Urinary bladder (tissue), 2 donors: ENCODE data around the gene ST3GAL4. TPM values are rescaled to one million over a fixed set of nuclear protein-coding genes. Genes with fewer than 3 reads are reported as not detected.

Experiments
- polyA plus RNA-seq: library from polyadenylated mRNA; stranded (reverse); fragments of 200-250 nt; gene quantifications from one replicate; pipeline ENCODE4 v1.2.3, GENCODE V29; 2013
- small RNA-seq: library from RNA; depleted of rRNA; stranded (forward); fragments of <200 nt; gene quantifications from one replicate; pipeline ENCODE3, GENCODE V24; 2014
- total RNA-seq: library from RNA; depleted of rRNA; stranded (reverse); fragments of >200 nt; gene quantifications from one replicate; pipeline ENCODE4 v1.2.3, GENCODE V29; 2014
- donor health status: healthy.

ST3GAL4 gene
- total and polyA plus RNA-seq, 2 donors, result 35.2 to 48.5 TPM

Small RNA genes within 50 kb of the gene (small RNA-seq; reads per million reads assigned to genes)
- gene AP001318.3, result not detected

Other genes starting within 250 kb of the ST3GAL4 start
- 18.6 TPM for gene RPUSD4, start 144.0 kb upstream of the ST3GAL4 start, total RNA-seq
- 19.1 TPM for gene RPUSD4, start 144.0 kb upstream of the ST3GAL4 start, polyA plus RNA-seq
- gene FAM118B, start 143.9 kb upstream of the ST3GAL4 start, total RNA-seq, result 18.0 TPM
- gene FAM118B, start 143.9 kb upstream of the ST3GAL4 start, polyA plus RNA-seq, result 11.1 TPM
- 35.1 TPM for gene SRPRA, start 86.8 kb upstream of the ST3GAL4 start, total RNA-seq
- gene SRPRA, start 86.8 kb upstream of the ST3GAL4 start, polyA plus RNA-seq, result 92.8 TPM
- 11.4 TPM for gene FOXRED1, start 86.5 kb upstream of the ST3GAL4 start, total RNA-seq
- gene FOXRED1, start 86.5 kb upstream of the ST3GAL4 start, polyA plus RNA-seq, result 20.4 TPM
- 5.8 TPM for gene TIRAP, start 72.6 kb upstream of the ST3GAL4 start, total RNA-seq
- gene TIRAP, start 72.6 kb upstream of the ST3GAL4 start, polyA plus RNA-seq, result 11.5 TPM
- gene DCPS, start 51.6 kb upstream of the ST3GAL4 start, total RNA-seq, result 6.7 TPM
- gene DCPS, start 51.6 kb upstream of the ST3GAL4 start, polyA plus RNA-seq, result 28.3 TPM